K562 (cell line): ENCODE measurements around the gene TPCN1. TPM values are rescaled to one million over a fixed set of nuclear protein-coding genes. Genes with fewer than 3 reads are reported as not detected.

Experiments used
- ATAC-seq: fragments of 200-7000 bp; cut with Tn5 transposase; 3 replicates; pipeline ENCODE4 v1.9.1; 2020; ENCODE audit warnings: moderate library complexity
- BruUV-seq: library from RNA; stranded (reverse); fragments of 400-500 nt; replicated peaks from 2 replicates; lab custom pipeline; 2021; lab: Mats Ljungman, UMichigan
- CTCF ChIA-PET: fragments of 300-600 bp; formaldehyde crosslinking; extraction: SDS; loops from one replicate; lab custom pipeline; 2021; ENCODE audit warnings: low intra/inter-chr PET ratio; lab: Yijun Ruan, JAX
- POLR2A ChIA-PET: fragments of 300-600, 350-650 bp; sonication (Branson Sonifier 250); formaldehyde crosslinking; extraction: SDS; loops from one replicate; lab custom pipeline; 2021; ENCODE audit warnings: antibody characterized with exemption, inconsistent platforms; lab: Yijun Ruan, JAX
- DNase-seq, 4 experiments: peaks; one replicate each; pipeline versions ENCODE4 v3.0.0 to v3.0.0-alpha.2; 2011 to 2018; ENCODE audit warnings: low spot score in 3 of 4, mixed read lengths in 3 of 4; ENCODE audit errors: extremely low read depth in 1 of 4
- FAIRE-seq: peaks from 2 replicates; lab custom pipeline; 2011; peaks lifted over from hg19 to GRCh38; lab: Jason Lieb, UNC
- H2AFZ ChIP-seq: 2 replicates; pipeline ENCODE4 v1.6.0; 2011; ENCODE audit warnings: low read depth, low read length, control low read depth, inconsistent platforms
- H3K27ac ChIP-seq: fragments of 200-600 bp; 3 replicates; pipeline ENCODE4 v1.8.0; 2011; ENCODE audit warnings: low read depth, mild to moderate bottlenecking, control low read depth, inconsistent platforms, low read length, moderate library complexity, mixed read lengths; ENCODE audit errors: extremely low read depth
- H3K27me3 ChIP-seq, 2 experiments: fragments of 300-600 bp in 1 of 2; 2 replicates in 1 of 2; 3 replicates in 1 of 2; pipeline versions ENCODE4 v1.6.0 to v1.8.0; 2011; ENCODE audit warnings: inconsistent platforms in 2 of 2, low read length in 2 of 2, mild to moderate bottlenecking in 1 of 2, mixed read lengths in 1 of 2, moderate library complexity in 1 of 2; ENCODE audit not compliant: control insufficient read depth in 2 of 2, insufficient read depth in 2 of 2
- H3K36me3 ChIP-seq: fragments of 300-600 bp; 3 replicates; pipeline ENCODE4 v1.8.0; 2011; ENCODE audit warnings: mild to moderate bottlenecking, low read length, inconsistent platforms; ENCODE audit not compliant: control insufficient read depth, insufficient read depth
- H3K4me1 ChIP-seq, 2 experiments: fragments of 200-600 bp in 1 of 2; replicated peaks in 1 of 2; 2 replicates in 1 of 2; 3 replicates in 1 of 2; pipeline versions ENCODE4 v1.5.1 to v1.8.0; 2011; ENCODE audit warnings: inconsistent platforms in 2 of 2, low read length in 2 of 2, mild to moderate bottlenecking in 1 of 2, mixed read lengths in 1 of 2, moderate library complexity in 1 of 2; ENCODE audit not compliant: control insufficient read depth in 2 of 2, insufficient read depth in 2 of 2
- H3K4me2 ChIP-seq: 2 replicates; pipeline ENCODE4 v1.6.1; 2011; ENCODE audit warnings: low read length, control low read depth, inconsistent platforms, mixed read lengths; ENCODE audit not compliant: insufficient read depth
- H3K4me3 ChIP-seq: fragments of 200-600 bp; sonication (generic), shearing (Covaris generic); 2 replicates; pipeline ENCODE4 v1.5.1; 2016; ENCODE audit warnings: control low read depth, inconsistent platforms
- H3K79me2 ChIP-seq: fragments of 200-600 bp; 3 replicates; pipeline ENCODE4 v1.8.0; 2011; ENCODE audit warnings: low read length, inconsistent platforms; ENCODE audit not compliant: control insufficient read depth, insufficient read depth
- H3K9ac ChIP-seq, 2 experiments: 2 replicates each; pipeline versions ENCODE4 v1.6.0 to v1.6.1; 2011; ENCODE audit warnings: low read depth in 2 of 2, low read length in 2 of 2, control low read depth in 1 of 2, inconsistent platforms in 1 of 2, mild to moderate bottlenecking in 1 of 2, mixed read lengths in 1 of 2; ENCODE audit not compliant: insufficient read depth in 1 of 2
- H3K9me1 ChIP-seq: one replicate; pipeline ENCODE4 v1.6.0; 2011; ENCODE audit warnings: inconsistent platforms, mild to moderate bottlenecking, low read length, moderate library complexity; ENCODE audit not compliant: control insufficient read depth, insufficient read depth
- H3K9me3 ChIP-seq: replicated peaks from 2 replicates; pipeline ENCODE4 v1.5.1; 2011; ENCODE audit warnings: low read depth, low read length, inconsistent platforms; ENCODE audit not compliant: control insufficient read depth, insufficient read depth
- H4K20me1 ChIP-seq: replicated peaks from 2 replicates; pipeline ENCODE4 v1.6.1; 2011; ENCODE audit warnings: low read length, inconsistent platforms, mixed read lengths; ENCODE audit not compliant: control insufficient read depth, insufficient read depth
- CHD4 ChIP-seq: fragments of 200-600 bp; sonication (generic); IDR thresholded peaks from 3 replicates; pipeline ENCODE4 v1.6.1; 2012; ENCODE audit warnings: low read depth, mild to moderate bottlenecking, mixed read lengths, low read length, inconsistent platforms; ENCODE audit not compliant: insufficient read depth, insufficient replicate concordance, poor library complexity, severe bottlenecking
- EP400 ChIP-seq: fragments of 450-650 bp; IDR thresholded peaks from 2 replicates; pipeline ENCODE4 v1.6.1; 2017; ENCODE audit warnings: antibody characterized with exemption, mild to moderate bottlenecking, moderate library complexity
- FOS ChIP-seq: IDR thresholded peaks from 3 replicates; pipeline ENCODE4 v1.6.1; 2011; ENCODE audit not compliant: insufficient read length; ENCODE audit errors: extremely low read depth
- KDM1A ChIP-seq, 2 experiments: fragments of 450-650 bp; IDR thresholded peaks; 2 replicates each; pipeline ENCODE4 v1.6.1; 2016; ENCODE audit warnings: mild to moderate bottlenecking in 2 of 2
- MED1 ChIP-seq: sonication (generic); formaldehyde crosslinking; IDR thresholded peaks from 2 replicates; pipeline ENCODE4 v1.8.1; 2023; ENCODE audit warnings: missing genetic modification reagents, borderline replicate concordance
- MEF2A ChIP-seq: IDR thresholded peaks from 2 replicates; pipeline ENCODE4 v1.6.1; 2011; ENCODE audit warnings: low read depth, mild to moderate bottlenecking, low read length, moderate library complexity; ENCODE audit not compliant: control insufficient read depth
- NBN ChIP-seq: fragments of 450-650 bp; IDR thresholded peaks from 2 replicates; pipeline ENCODE4 v1.6.1; 2016; ENCODE audit warnings: low read depth, mild to moderate bottlenecking
- NFE2L1 ChIP-seq: fragments of 450-650 bp; IDR thresholded peaks from 2 replicates; pipeline ENCODE4 v1.6.1; 2016; ENCODE audit warnings: missing genetic modification characterization, low read depth, mild to moderate bottlenecking, missing compliant biosample characterization, moderate library complexity, borderline replicate concordance
- NFXL1 ChIP-seq: fragments of 450-650 bp; formaldehyde crosslinking; IDR thresholded peaks from 2 replicates; pipeline ENCODE4 v1.4.0; 2021; ENCODE audit warnings: mild to moderate bottlenecking
- SMARCA5 ChIP-seq: fragments of 450-650 bp; IDR thresholded peaks from 2 replicates; pipeline ENCODE4 v1.6.1; 2016
- SNIP1 ChIP-seq: fragments of 450-650 bp; IDR thresholded peaks from 2 replicates; pipeline ENCODE4 v1.7.1; 2017; ENCODE audit warnings: low read depth, mild to moderate bottlenecking
- ZFP36 ChIP-seq: fragments of 150-350 bp; IDR thresholded peaks from 2 replicates; pipeline ENCODE4 v1.6.1; 2018; ENCODE audit warnings: low read length, low read depth; ENCODE audit not compliant: partially characterized antibody
- ZNF316 ChIP-seq: fragments of 450-650 bp; IDR thresholded peaks from 2 replicates; pipeline ENCODE4 v1.6.1; 2016
- WGBS: fragments of 100-300 bp; shearing (Covaris generic); methylation state at CpG from one replicate; pipeline ENCODE4 v1.1.6; 2016; ENCODE audit warnings: low coverage, mixed read lengths; ENCODE audit not compliant: insufficient coverage; ENCODE audit errors: missing lambda C conversion rate; 5-methylcytosine and 5-hydroxymethylcytosine counted together
- in situ Hi-C: fragments of 300-500 bp; cut with MboI; formaldehyde crosslinking; loops from 4 replicates; pipeline ENCODE4 v1.15.0; 2018; ENCODE audit warnings: inconsistent platforms, mixed read lengths
- intact Hi-C: fragments of 100-400 bp; cut with micrococcal nuclease; formaldehyde crosslinking; loops from 2 replicates; pipeline ENCODE4 v1.14.2; 2022
- polyA plus RNA-seq, 8 experiments: library from polyadenylated mRNA; depleted of rRNA in 4 of 8; stranded (reverse) in 5 of 8; unstranded in 3 of 8; fragments of >200 nt; fragmentation: Nextera tagmentation in 2 of 8; fragmentation: Illumina TruSeq in 1 of 8; extraction: Ambion mirVana in 2 of 8; extraction: Trizol in 1 of 8; gene quantifications; 2 replicates each; pipeline versions ENCODE4 v1.2.1 to v1.2.3, GENCODE V29; 2011 to 2014; ENCODE audit warnings: inconsistent platforms in 1 of 8, missing spikeins in 1 of 8
- total RNA-seq, 7 experiments: library from RNA; depleted of rRNA in 6 of 7; stranded (reverse); fragments of >200 nt in 6 of 7; fragmentation: Illumina TruSeq in 2 of 7; extraction: Trizol in 2 of 7; gene quantifications; 2 replicates each; pipeline versions ENCODE4 v1.2.1 to v1.2.3, GENCODE V29; 2011 to 2021; ENCODE audit warnings: low replicate concordance in 1 of 7
- TF ChIP-seq, protein P1 (sequence below): IDR thresholded peaks from 2 replicates; pipeline ENCODE4 v1.6.1; 2011; ENCODE audit not compliant: insufficient read length; ENCODE audit errors: extremely low read depth
- TF ChIP-seq, protein P2 (sequence below): fragments of 250-450 bp; sonication (Bioruptor Pico); IDR thresholded peaks from 2 replicates; pipeline ENCODE4 v1.8.0; 2021; ENCODE audit warnings: moderate library complexity, mild to moderate bottlenecking, inconsistent platforms

Gene TPCN1
- total and polyA plus RNA-seq, 9 of the 15 experiments (the other 6 are each of a cell fraction or from before 2014, with no cell fraction given): 0.80 to 23.8 (median 7.4) TPM

GRCh38 chr12:113329791-113330417, 108.6 kb downstream of the TPCN1 start:
- no peak overlapping the region for H2AFZ ChIP-seq
- FAIRE-seq (no peak), DNase-seq (peak in 1 of 4 experiments; percentile 3), ATAC-seq (no peak)
- no TSS peak for BruUV-seq
- H3K36me3 ChIP-seq: peaks cover 58% of the 10 kb centered on the region; the same call in 2 of the 3 replicates
- intact Hi-C loops (loop anchor here (5.0 kb wide), 1 partner anchor 97 kb away; no protein-coding TSS in a partner anchor), in situ Hi-C loops (no loop called here)
- peaks cover 18% of the 10 kb centered on the region for H3K79me2 ChIP-seq
- H3K27me3 ChIP-seq: no peaks in the 10 kb centered on the region
- H3K4me1 ChIP-seq: peaks cover 14 to 15% of the 10 kb centered on the region in 2 experiments; a peak in 4 of 5 replicates
- 88% methylated on average over 1 of the region's 1 CpG for WGBS
- ChIA-PET CTCF (no interaction called here), POLR2A (interaction anchor here (0.6 to 0.8 kb wide), 3 partner anchors 16 to 1904 kb away, joined by 3 to 4 read pairs (median 4); no protein-coding TSS in a partner anchor)
- no peaks in the 10 kb centered on the region for H4K20me1 ChIP-seq
- no peak overlapping the region for H3K27ac ChIP-seq
- no peaks in the 10 kb centered on the region for H3K9me3 ChIP-seq
- no peak overlapping the region for H3K9ac ChIP-seq
- no peak overlapping the region for H3K4me2 ChIP-seq
- no peak overlapping the region for H3K4me3 ChIP-seq
- no peaks in the 10 kb centered on the region for H3K9me1 ChIP-seq
- TF ChIP-seq ZFP36 (peak; percentile 51), NBN (no peak), NFXL1 (CRISPR knock-in tag) (no peak), MEF2A (no peak), EP400 (no peak), SMARCA5 (peak; percentile 93), SNIP1 (no peak), CHD4 (peak; percentile 42), MED1 (CRISPR knock-in tag) (no peak), KDM1A (IDR thresholded peaks at IDR 0.05) (peak; percentile 64 to 78), NFE2L1 (tag) (no peak), FOS (no peak), ZNF316 (peak; percentile 35; the same call in 1 of the 2 replicates)
- TF ChIP-seq, protein P1, sequence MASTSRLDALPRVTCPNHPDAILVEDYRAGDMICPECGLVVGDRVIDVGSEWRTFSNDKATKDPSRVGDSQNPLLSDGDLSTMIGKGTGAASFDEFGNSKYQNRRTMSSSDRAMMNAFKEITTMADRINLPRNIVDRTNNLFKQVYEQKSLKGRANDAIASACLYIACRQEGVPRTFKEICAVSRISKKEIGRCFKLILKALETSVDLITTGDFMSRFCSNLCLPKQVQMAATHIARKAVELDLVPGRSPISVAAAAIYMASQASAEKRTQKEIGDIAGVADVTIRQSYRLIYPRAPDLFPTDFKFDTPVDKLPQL: no peak
- TF ChIP-seq, protein P2, sequence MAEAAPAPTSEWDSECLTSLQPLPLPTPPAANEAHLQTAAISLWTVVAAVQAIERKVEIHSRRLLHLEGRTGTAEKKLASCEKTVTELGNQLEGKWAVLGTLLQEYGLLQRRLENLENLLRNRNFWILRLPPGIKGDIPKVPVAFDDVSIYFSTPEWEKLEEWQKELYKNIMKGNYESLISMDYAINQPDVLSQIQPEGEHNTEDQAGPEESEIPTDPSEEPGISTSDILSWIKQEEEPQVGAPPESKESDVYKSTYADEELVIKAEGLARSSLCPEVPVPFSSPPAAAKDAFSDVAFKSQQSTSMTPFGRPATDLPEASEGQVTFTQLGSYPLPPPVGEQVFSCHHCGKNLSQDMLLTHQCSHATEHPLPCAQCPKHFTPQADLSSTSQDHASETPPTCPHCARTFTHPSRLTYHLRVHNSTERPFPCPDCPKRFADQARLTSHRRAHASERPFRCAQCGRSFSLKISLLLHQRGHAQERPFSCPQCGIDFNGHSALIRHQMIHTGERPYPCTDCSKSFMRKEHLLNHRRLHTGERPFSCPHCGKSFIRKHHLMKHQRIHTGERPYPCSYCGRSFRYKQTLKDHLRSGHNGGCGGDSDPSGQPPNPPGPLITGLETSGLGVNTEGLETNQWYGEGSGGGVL (CRISPR knock-in tag): no peak
